ENCODE data around the gene MXRA7.

DNA sequence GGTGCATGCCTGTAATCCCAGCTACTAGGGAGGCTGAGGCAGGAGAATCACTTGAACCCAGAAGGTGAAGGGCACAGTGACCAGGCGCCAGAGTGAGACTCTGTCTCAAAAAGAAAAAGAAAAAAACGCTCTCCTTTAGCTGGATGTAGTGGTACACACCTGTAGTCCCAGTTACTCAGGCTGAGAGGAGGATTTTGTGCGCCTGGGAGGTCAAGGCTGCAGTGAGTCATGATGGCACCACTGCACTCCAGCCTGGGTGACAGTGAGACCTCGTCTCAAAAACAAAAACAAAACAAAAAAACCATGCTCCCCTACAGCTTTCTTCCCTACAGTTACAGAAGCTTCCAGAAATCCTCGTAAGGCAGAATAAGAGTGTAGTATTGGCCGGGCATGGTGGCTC is 34.1 kb downstream of the MXRA7 start:
- TF ChIP-seq, protein P1, sequence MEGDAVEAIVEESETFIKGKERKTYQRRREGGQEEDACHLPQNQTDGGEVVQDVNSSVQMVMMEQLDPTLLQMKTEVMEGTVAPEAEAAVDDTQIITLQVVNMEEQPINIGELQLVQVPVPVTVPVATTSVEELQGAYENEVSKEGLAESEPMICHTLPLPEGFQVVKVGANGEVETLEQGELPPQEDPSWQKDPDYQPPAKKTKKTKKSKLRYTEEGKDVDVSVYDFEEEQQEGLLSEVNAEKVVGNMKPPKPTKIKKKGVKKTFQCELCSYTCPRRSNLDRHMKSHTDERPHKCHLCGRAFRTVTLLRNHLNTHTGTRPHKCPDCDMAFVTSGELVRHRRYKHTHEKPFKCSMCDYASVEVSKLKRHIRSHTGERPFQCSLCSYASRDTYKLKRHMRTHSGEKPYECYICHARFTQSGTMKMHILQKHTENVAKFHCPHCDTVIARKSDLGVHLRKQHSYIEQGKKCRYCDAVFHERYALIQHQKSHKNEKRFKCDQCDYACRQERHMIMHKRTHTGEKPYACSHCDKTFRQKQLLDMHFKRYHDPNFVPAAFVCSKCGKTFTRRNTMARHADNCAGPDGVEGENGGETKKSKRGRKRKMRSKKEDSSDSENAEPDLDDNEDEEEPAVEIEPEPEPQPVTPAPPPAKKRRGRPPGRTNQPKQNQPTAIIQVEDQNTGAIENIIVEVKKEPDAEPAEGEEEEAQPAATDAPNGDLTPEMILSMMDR (conservative IDR thresholded peaks at IDR 0.05; ENCODE audit: low read length): no peak
- TF ChIP-seq EZH2phosphoT487 (IDR thresholded peaks at IDR 0.05; ENCODE audit: borderline replicate concordance): no peak
